Natural killer cell (primary cell): ENCODE measurements around the gene RREB1. TPM values are rescaled to one million over a fixed set of nuclear protein-coding genes. Genes with fewer than 3 reads are reported as not detected.

ENCODE experiments used
- ATAC-seq, 3 donors: fragments of 150-1000 bp in 2 of 3; fragments of 200-7000 bp in 1 of 3; cut with Tn5 transposase; 1 replicate in 1 of 3; 2 replicates in 2 of 3; pipeline ENCODE4 v1.10.0; 2021; ENCODE audit warnings: mild to moderate bottlenecking in 2 of 3, moderate library complexity in 2 of 3
- DNase-seq, 2 donors: peaks; one replicate each; pipeline versions ENCODE4 v3.0.0 to v3.0.0-alpha.2; 2013 to 2021; ENCODE audit warnings: mixed read lengths in 1 of 2
- H3K27ac ChIP-seq: one replicate; pipeline ENCODE4 v1.5.1; 2013; ENCODE audit warnings: mild to moderate bottlenecking, low read length
- H3K27me3 ChIP-seq: one replicate; pipeline ENCODE4 v1.6.1; 2013; ENCODE audit warnings: low read length; ENCODE audit not compliant: control insufficient read depth, insufficient read depth
- H3K36me3 ChIP-seq: one replicate; pipeline ENCODE4 v1.6.1; 2013; ENCODE audit warnings: low read length; ENCODE audit not compliant: control insufficient read depth, insufficient read depth
- H3K4me1 ChIP-seq: one replicate; pipeline ENCODE4 v1.6.1; 2013; ENCODE audit warnings: low read length; ENCODE audit not compliant: control insufficient read depth, insufficient read depth
- H3K4me3 ChIP-seq: one replicate; pipeline ENCODE4 v1.5.1; 2013; ENCODE audit warnings: low read length
- H3K9me3 ChIP-seq: one replicate; pipeline ENCODE4 v1.6.1; 2013; ENCODE audit warnings: low read length; ENCODE audit not compliant: control insufficient read depth, insufficient read depth
- H3K27ac Mint-ChIP-seq, 2 donors: one replicate each; pipeline ENCODE4 v1.8.0; 2022; ENCODE audit warnings: mild to moderate bottlenecking in 2 of 2, mixed read lengths in 2 of 2, moderate library complexity in 1 of 2
- H3K27me3 Mint-ChIP-seq, 2 donors: one replicate each; pipeline ENCODE4 v1.8.0; 2022; ENCODE audit warnings: low read depth in 2 of 2, mixed read lengths in 2 of 2
- H3K36me3 Mint-ChIP-seq: one replicate; pipeline ENCODE4 v1.8.0; 2022; ENCODE audit warnings: mixed read lengths
- H3K4me1 Mint-ChIP-seq, 2 donors: one replicate each; pipeline ENCODE4 v1.8.0; 2022; ENCODE audit warnings: mixed read lengths in 2 of 2
- H3K4me3 Mint-ChIP-seq: one replicate; pipeline ENCODE4 v1.8.0; 2022; ENCODE audit warnings: mild to moderate bottlenecking, moderate library complexity, mixed read lengths
- H3K9me3 Mint-ChIP-seq, 2 donors: one replicate each; pipeline ENCODE4 v1.8.0; 2022; ENCODE audit warnings: mixed read lengths in 2 of 2
- WGBS: methylation state at CpG from one replicate; pipeline ENCODE4 v1.1.7; 2013; ENCODE audit warnings: missing lambda C conversion rate; ENCODE audit not compliant: insufficient coverage; 5-methylcytosine and 5-hydroxymethylcytosine counted together
- intact Hi-C: fragments of 100-400 bp; cut with micrococcal nuclease; formaldehyde crosslinking; loops from one replicate; pipeline ENCODE4 v1.14.2; 2022
- total RNA-seq, 4 donors: library from RNA; stranded (reverse); fragments of 120-200 nt in 1 of 4; gene quantifications; one replicate each; pipeline versions ENCODE4 v1.2.3 to v1.2.4, GENCODE V29; 2013 to 2022
- TF ChIP-seq, protein P1 (sequence below): fragments of 200-600 bp; IDR thresholded peaks from one replicate; pipeline ENCODE4 v1.8.0; 2022; ENCODE audit warnings: antibody characterized with exemption

RREB1 gene
- total RNA-seq, 3 donors from 2014 or later (not counting 1 experiment from before 2014, with no cell fraction given) = 42.2 to 51.8 (median 44.0) TPM

DNA sequence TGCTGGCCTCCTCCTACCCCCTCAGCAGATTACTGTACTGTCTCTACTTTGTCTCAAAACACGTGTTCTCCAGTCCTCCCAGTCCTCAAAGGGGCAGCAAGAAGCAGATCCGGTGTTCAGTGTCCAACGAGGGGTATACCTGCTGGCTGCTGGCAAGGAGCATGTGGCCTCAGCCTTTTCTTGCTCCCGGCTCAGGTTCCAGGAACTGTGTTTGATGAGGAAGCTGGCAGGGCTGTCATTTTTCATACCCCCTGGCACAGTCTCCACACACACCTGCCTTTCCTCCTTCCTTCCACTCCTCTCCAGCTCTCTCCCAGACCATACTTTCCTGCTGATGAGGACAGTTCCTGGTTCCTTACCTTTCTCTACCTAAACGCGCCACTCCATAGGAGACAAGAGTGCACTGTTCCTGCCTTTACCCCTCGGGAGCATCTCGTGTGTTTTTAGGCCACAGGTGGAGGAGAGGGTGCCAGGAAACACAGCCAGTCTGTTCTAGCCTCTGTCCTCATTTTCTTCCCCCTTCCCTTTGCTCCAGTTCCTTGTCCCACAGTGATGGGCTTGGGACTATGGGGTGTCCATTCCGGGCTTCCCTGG is 128.0 kb downstream of the RREB1 start:
- Histone ChIP-seq H3K4me1 (peaks cover 4% of the 10 kb centered on the region), H3K4me3 (no peak overlapping the region), H3K9me3 (no peaks in the 10 kb centered on the region), H3K27ac (no peak overlapping the region), H3K27me3 (no peaks in the 10 kb centered on the region), H3K36me3 (peaks cover 31% of the 10 kb centered on the region)
- 88% methylated on average over 9 of the region's 9 CpGs for WGBS
- TF ChIP-seq, protein P1, sequence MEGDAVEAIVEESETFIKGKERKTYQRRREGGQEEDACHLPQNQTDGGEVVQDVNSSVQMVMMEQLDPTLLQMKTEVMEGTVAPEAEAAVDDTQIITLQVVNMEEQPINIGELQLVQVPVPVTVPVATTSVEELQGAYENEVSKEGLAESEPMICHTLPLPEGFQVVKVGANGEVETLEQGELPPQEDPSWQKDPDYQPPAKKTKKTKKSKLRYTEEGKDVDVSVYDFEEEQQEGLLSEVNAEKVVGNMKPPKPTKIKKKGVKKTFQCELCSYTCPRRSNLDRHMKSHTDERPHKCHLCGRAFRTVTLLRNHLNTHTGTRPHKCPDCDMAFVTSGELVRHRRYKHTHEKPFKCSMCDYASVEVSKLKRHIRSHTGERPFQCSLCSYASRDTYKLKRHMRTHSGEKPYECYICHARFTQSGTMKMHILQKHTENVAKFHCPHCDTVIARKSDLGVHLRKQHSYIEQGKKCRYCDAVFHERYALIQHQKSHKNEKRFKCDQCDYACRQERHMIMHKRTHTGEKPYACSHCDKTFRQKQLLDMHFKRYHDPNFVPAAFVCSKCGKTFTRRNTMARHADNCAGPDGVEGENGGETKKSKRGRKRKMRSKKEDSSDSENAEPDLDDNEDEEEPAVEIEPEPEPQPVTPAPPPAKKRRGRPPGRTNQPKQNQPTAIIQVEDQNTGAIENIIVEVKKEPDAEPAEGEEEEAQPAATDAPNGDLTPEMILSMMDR = no peak
- intact Hi-C loops = no loop called here
- H3K27me3 Mint-ChIP-seq = no peaks in the 10 kb centered on the region
- H3K27ac Mint-ChIP-seq = no peak overlapping the region
- H3K36me3 Mint-ChIP-seq = no peaks in the 10 kb centered on the region
- no peaks in the 10 kb centered on the region for H3K9me3 Mint-ChIP-seq
- DNase-seq (no peak), ATAC-seq (no peak)
- H3K4me1 Mint-ChIP-seq = peaks cover 0 to 16% of the 10 kb centered on the region in 2 donors
- H3K4me3 Mint-ChIP-seq = no peak overlapping the region

DNA sequence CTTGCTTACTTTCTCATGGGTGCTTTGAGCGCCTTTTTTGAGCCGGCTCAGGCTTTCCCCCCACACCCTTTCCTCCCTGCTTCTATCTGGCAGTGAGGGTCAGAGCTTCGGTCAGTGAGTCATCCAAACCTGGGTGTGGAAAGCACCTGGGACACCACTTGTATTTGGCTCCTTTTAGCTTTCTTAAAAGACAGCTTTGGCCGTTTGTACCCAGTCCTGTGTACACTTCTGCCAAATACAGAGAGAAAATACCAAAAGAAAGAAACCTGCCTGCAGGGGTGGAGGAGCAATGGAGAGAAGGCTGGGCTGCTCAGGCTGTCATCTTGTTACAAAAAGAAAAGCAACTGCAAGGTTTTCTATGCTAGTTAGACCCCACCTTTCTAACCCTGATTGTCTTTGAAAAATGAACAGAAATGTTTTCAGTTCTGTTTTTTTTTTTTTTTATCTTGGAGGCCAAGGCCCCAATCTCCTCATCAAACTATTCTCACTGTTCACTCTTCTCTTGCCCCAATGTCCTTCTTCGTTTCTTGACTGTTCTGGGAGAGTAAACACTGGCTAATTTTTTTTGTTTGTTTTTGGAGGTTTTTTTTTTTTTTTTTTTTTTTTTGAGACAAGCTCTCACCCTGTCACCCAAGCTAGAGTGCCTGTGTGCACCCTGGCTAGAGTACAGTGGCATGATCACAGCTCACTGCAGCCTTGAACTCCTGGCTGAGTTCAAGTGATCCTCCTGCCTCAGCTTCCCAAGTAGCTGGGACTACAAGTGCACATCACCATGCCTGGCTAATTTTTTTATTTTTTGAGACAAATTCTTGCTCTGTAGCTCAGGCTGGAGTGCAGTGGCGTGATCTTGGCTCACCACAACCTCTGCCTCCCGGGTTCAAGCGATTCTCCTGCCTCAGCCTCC is 128.8 kb downstream of the RREB1 start:
- intact Hi-C loops = no loop called here
- Mint-ChIP-seq H3K27ac (no peak overlapping the region), H3K4me3 (no peak overlapping the region), H3K4me1 (peaks cover 0 to 16% of the 10 kb centered on the region in 2 donors), H3K27me3 (no peaks in the 10 kb centered on the region), H3K36me3 (no peaks in the 10 kb centered on the region), H3K9me3 (no peaks in the 10 kb centered on the region)
- Histone ChIP-seq H3K27ac (no peak overlapping the region), H3K9me3 (no peaks in the 10 kb centered on the region), H3K4me3 (no peak overlapping the region), H3K4me1 (peaks cover 4% of the 10 kb centered on the region), H3K36me3 (peaks cover 29% of the 10 kb centered on the region), H3K27me3 (no peaks in the 10 kb centered on the region)
- WGBS = 85% methylated on average over 7 of the region's 8 CpGs
- TF ChIP-seq, protein P1 = no peak
- ATAC-seq (no peak), DNase-seq (no peak)

DNA sequence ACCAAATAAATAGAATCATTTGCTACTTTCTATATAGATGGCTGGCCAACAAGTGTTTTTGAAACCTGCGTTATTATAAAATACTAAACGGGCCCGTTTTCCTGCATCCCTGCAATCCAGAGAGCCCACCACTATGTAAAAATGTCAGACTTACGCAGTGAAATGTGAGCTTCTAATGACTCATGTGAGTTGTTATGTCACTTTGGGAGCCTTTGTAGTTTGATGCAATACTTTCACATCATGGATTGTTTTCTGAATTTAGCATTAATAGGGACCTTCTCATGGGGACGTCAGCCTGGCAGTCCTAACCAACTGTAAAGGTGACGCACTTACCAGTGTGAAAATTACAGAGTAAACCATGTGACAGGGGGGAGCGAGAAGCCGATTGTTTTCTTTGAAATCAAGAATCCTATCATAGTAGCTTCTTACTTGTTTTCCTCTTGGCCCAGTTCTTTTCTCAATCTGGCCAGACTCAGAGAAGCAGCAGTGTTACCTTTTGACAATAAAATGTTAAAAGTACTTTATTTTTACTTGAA is 130.0 kb downstream of the RREB1 start:
- Histone ChIP-seq H3K27ac (no peak overlapping the region), H3K9me3 (no peaks in the 10 kb centered on the region), H3K36me3 (peaks cover 20% of the 10 kb centered on the region), H3K4me1 (peaks cover 4% of the 10 kb centered on the region), H3K4me3 (no peak overlapping the region), H3K27me3 (no peaks in the 10 kb centered on the region)
- 93% methylated on average over 8 of the region's 8 CpGs for WGBS
- Mint-ChIP-seq H3K4me3 (no peak overlapping the region), H3K4me1 (peaks cover 0 to 16% of the 10 kb centered on the region in 2 donors), H3K27ac (no peak overlapping the region), H3K36me3 (no peaks in the 10 kb centered on the region), H3K27me3 (no peaks in the 10 kb centered on the region), H3K9me3 (no peaks in the 10 kb centered on the region)
- ATAC-seq = no peak
- DNase-seq = no peak
- intact Hi-C loops = no loop called here
- TF ChIP-seq, protein P1 = no peak
